Liver (tissue), 9 donors: Measurements from ENCODE around the gene MT1E. TPM values are rescaled to one million over a fixed set of nuclear protein-coding genes. Genes with fewer than 3 reads are reported as not detected.

Experiments
- DNase-seq: peaks from one replicate; pipeline ENCODE4 v3.0.0-alpha.2; 2017; ENCODE audit warnings: low spot score
- H3K27ac ChIP-seq, 2 donors: one replicate each; pipeline ENCODE4 v1.7.0; 2013; ENCODE audit warnings: inconsistent platforms in 2 of 2, low read length in 2 of 2, control low read depth in 1 of 2, low read depth in 1 of 2, mild to moderate bottlenecking in 1 of 2
- H3K27me3 ChIP-seq, 4 donors: one replicate each; pipeline versions ENCODE4 v1.6.1 to v1.7.0; 2013; ENCODE audit warnings: low read length in 3 of 4, inconsistent platforms in 1 of 4, mild to moderate bottlenecking in 1 of 4, moderate library complexity in 1 of 4; ENCODE audit not compliant: control insufficient read depth in 4 of 4, insufficient read depth in 4 of 4
- H3K36me3 ChIP-seq, 4 donors: one replicate each; pipeline versions ENCODE4 v1.6.1 to v1.7.0; 2013; ENCODE audit warnings: low read length in 3 of 4, mild to moderate bottlenecking in 3 of 4, low read depth in 1 of 4, moderate library complexity in 1 of 4; ENCODE audit not compliant: control insufficient read depth in 4 of 4, insufficient read depth in 3 of 4
- H3K4me1 ChIP-seq, 4 donors: one replicate each; pipeline versions ENCODE4 v1.6.1 to v1.7.0; 2013; ENCODE audit warnings: low read length in 3 of 4, mild to moderate bottlenecking in 3 of 4, moderate library complexity in 1 of 4; ENCODE audit not compliant: control insufficient read depth in 4 of 4, insufficient read depth in 4 of 4
- H3K4me3 ChIP-seq, 3 donors: one replicate each; pipeline versions ENCODE4 v1.6.1 to v1.7.0; 2013; ENCODE audit warnings: low read length in 3 of 3, control low read depth in 1 of 3, low read depth in 1 of 3, mild to moderate bottlenecking in 1 of 3
- H3K9ac ChIP-seq, 2 donors: one replicate each; pipeline ENCODE4 v1.7.0; 2013; ENCODE audit warnings: low read length in 2 of 2, mild to moderate bottlenecking in 2 of 2, moderate library complexity in 2 of 2, control low read depth in 1 of 2, low read depth in 1 of 2
- H3K9me3 ChIP-seq, 4 donors: one replicate each; pipeline versions ENCODE4 v1.6.1 to v1.7.0; 2013; ENCODE audit warnings: low read length in 3 of 4; ENCODE audit not compliant: control insufficient read depth in 4 of 4
- ATF3 ChIP-seq: IDR thresholded peaks from 2 replicates; pipeline ENCODE4 v1.6.1; 2016; ENCODE audit warnings: antibody characterized with exemption
- CTCF ChIP-seq: fragments of 150-350 bp; IDR thresholded peaks from 2 replicates; pipeline ENCODE4 v1.5.1; 2017; ENCODE audit warnings: improper control_type of control experiment, low read depth, low read length; ENCODE audit not compliant: missing input control
- EGR1 ChIP-seq, 2 donors: IDR thresholded peaks; 2 replicates each; pipeline ENCODE4 v1.6.1; 2016 to 2018; ENCODE audit warnings: antibody characterized with exemption in 2 of 2, low read depth in 2 of 2
- FOXA1 ChIP-seq: IDR thresholded peaks from 2 replicates; pipeline ENCODE4 v1.6.1; 2016; ENCODE audit warnings: antibody characterized with exemption
- FOXA2 ChIP-seq: IDR thresholded peaks from 2 replicates; pipeline ENCODE4 v1.6.1; 2016; ENCODE audit warnings: antibody characterized with exemption
- GABPA ChIP-seq, 2 donors: IDR thresholded peaks in 1 of 2; conservative IDR thresholded peaks in 1 of 2; 2 replicates each; pipeline ENCODE4 v1.6.1; 2016; ENCODE audit warnings: antibody characterized with exemption in 2 of 2, mild to moderate bottlenecking in 1 of 2, moderate library complexity in 1 of 2
- HNF4A ChIP-seq, 2 donors: conservative IDR thresholded peaks; 2 replicates each; pipeline ENCODE4 v1.6.1; 2016; ENCODE audit warnings: antibody characterized with exemption in 2 of 2, mild to moderate bottlenecking in 2 of 2
- JUND ChIP-seq, 2 donors: IDR thresholded peaks; 2 replicates each; pipeline ENCODE4 v1.6.1; 2016; ENCODE audit warnings: antibody characterized with exemption in 2 of 2
- MAX ChIP-seq: IDR thresholded peaks from 2 replicates; pipeline ENCODE4 v1.6.1; 2016; ENCODE audit warnings: antibody characterized with exemption
- NR2F2 ChIP-seq: IDR thresholded peaks from 2 replicates; pipeline ENCODE4 v1.6.1; 2016; ENCODE audit warnings: antibody characterized with exemption
- REST ChIP-seq: IDR thresholded peaks from 2 replicates; pipeline ENCODE4 v1.6.1; 2016; ENCODE audit warnings: antibody characterized with exemption, mild to moderate bottlenecking
- RXRA ChIP-seq, 2 donors: IDR thresholded peaks; 2 replicates each; pipeline ENCODE4 v1.6.1; 2017 to 2018; ENCODE audit warnings: antibody characterized with exemption in 2 of 2, mild to moderate bottlenecking in 1 of 2
- SP1 ChIP-seq: IDR thresholded peaks from 2 replicates; pipeline ENCODE4 v1.6.1; 2018; ENCODE audit warnings: antibody characterized with exemption, mild to moderate bottlenecking
- TAF1 ChIP-seq: conservative IDR thresholded peaks from 2 replicates; pipeline ENCODE4 v1.6.1; 2016; ENCODE audit warnings: antibody characterized with exemption, mild to moderate bottlenecking
- YY1 ChIP-seq: IDR thresholded peaks from 2 replicates; pipeline ENCODE4 v1.6.1; 2016; ENCODE audit warnings: antibody characterized with exemption, mild to moderate bottlenecking
- WGBS: extraction: QIAGEN DNeasy Blood & Tissue Kit; methylation state at CpG from one replicate; pipeline ENCODE4 v1.1.7; 2013; 5-methylcytosine and 5-hydroxymethylcytosine counted together
- polyA plus RNA-seq, 2 donors: library from polyadenylated mRNA; stranded (reverse) in 1 of 2; unstranded in 1 of 2; fragments of 200-250 nt in 1 of 2; fragments of >200 nt in 1 of 2; fragmentation: Nextera tagmentation in 1 of 2; extraction: Ambion mirVana in 1 of 2; gene quantifications; one replicate each; pipeline versions ENCODE4 v1.2.1 to v1.2.3, GENCODE V29; 2013 to 2015
- total RNA-seq, 2 donors: library from RNA; depleted of rRNA; stranded (reverse); fragments of >200 nt; gene quantifications; one replicate each; pipeline ENCODE4 v1.2.3, GENCODE V29; 2014
- donor health status: healthy.
- donor health status: healthy.
- donor health status: healthy.
- donor health status: healthy.
- donor health status: healthy.

MT1E gene
- total and polyA plus RNA-seq, 4 donors: 206 to 1,831 (median 808) TPM

GRCh38 chr16:56651586-56651985 lies 26.0 kb downstream of the MT1E start, which contains the start of gene MT1B:
MT1B (plus strand) TSS chr16:56651886; CDS start chr16:56651954, 68 bp downstream.
- no peaks in the 10 kb centered on the region for H3K9me3 ChIP-seq
- no peak for DNase-seq
- 82% methylated on average over 7 of the region's 7 CpGs for WGBS
- H3K27ac ChIP-seq: no peak within 1 kb of the TSS
- H3K36me3 ChIP-seq: no peaks in the 10 kb centered on the region
- no peaks in the 10 kb centered on the region for H3K27me3 ChIP-seq
- no peak within 1 kb of the TSS for H3K4me3 ChIP-seq
- no peak within 1 kb of the TSS for H3K9ac ChIP-seq
- H3K4me1 ChIP-seq: peaks cover 5 to 17% (median 11%) of the 10 kb centered on the region in 4 donors
- no peak for TF ChIP-seq RXRA (IDR thresholded peaks at IDR 0.05)

- TF ChIP-seq NR2F2 (no peak), FOXA2 (no peak), FOXA1 (no peak), YY1 (no peak), SP1 (no peak), REST (no peak), EGR1 (IDR thresholded peaks at IDR 0.05; ENCODE audit: low read depth in 2 of 2) (no peak)
- H3K27me3 ChIP-seq: no peaks in the 10 kb centered on the region
- WGBS: 75% methylated on average over 1 of the region's 1 CpG
- no peaks in the 10 kb centered on the region for H3K9me3 ChIP-seq
- H3K4me3 ChIP-seq: no peak overlapping the region
- no peak overlapping the region for H3K9ac ChIP-seq
- DNase-seq: no peak
- no peak overlapping the region for H3K27ac ChIP-seq
- H3K36me3 ChIP-seq: no peaks in the 10 kb centered on the region
- H3K4me1 ChIP-seq: peaks cover 5 to 13% (median 9%) of the 10 kb centered on the region in 4 donors
Observed at GRCh38 chr16:56652600-56652999, 27.0 kb downstream of the MT1E start.

- Histone ChIP-seq H3K9me3 (no peaks in the 10 kb centered on the region), H3K4me3 (no peak overlapping the region), H3K36me3 (no peaks in the 10 kb centered on the region), H3K4me1 (peaks cover 4 to 11% (median 6%) of the 10 kb centered on the region in 4 donors), H3K27ac (no peak overlapping the region), H3K9ac (no peak overlapping the region), H3K27me3 (no peaks in the 10 kb centered on the region)
- DNase-seq: no peak
- 89% methylated on average over 7 of the region's 7 CpGs for WGBS
- no peak for TF ChIP-seq JUND (IDR thresholded peaks at IDR 0.05)
- no peak for TF ChIP-seq TAF1
- no peak for TF ChIP-seq NR2F2
- no peak for TF ChIP-seq CTCF
- no peak for TF ChIP-seq ATF3
- TF ChIP-seq GABPA (IDR thresholded peaks at IDR 0.05 in 1 of 2, conservative IDR thresholded peaks at IDR 0.05 in 1 of 2): no peak
- TF ChIP-seq HNF4A (conservative IDR thresholded peaks at IDR 0.05): no peak
- no peak for TF ChIP-seq FOXA2
- no peak for TF ChIP-seq MAX
- TF ChIP-seq REST: no peak
- TF ChIP-seq SP1: no peak
Observed at GRCh38 chr16:56653218-56653617, 27.6 kb downstream of the MT1E start.
